AG04450 (cell line): ENCODE data around the gene GTPBP10. TPM values are rescaled to one million over a fixed set of nuclear protein-coding genes. Genes with fewer than 3 reads are reported as not detected.

ENCODE experiments used
- CTCF ChIA-PET: fragments of 300-600, 350-600 bp; formaldehyde crosslinking; extraction: SDS; loops from one replicate; lab custom pipeline; 2022; ENCODE audit warnings: antibody characterized with exemption, inconsistent platforms; lab: Charles Lee
- POLR2A ChIA-PET: fragments of 350-600 bp; formaldehyde crosslinking; extraction: SDS; loops from one replicate; lab custom pipeline; 2021; ENCODE audit warnings: antibody characterized with exemption, inconsistent platforms; lab: Yijun Ruan, JAX
- DNase-seq: peaks from one replicate; pipeline ENCODE4 v3.0.0-alpha.2; 2011; ENCODE audit warnings: low read depth, low spot score
- H3K27ac ChIP-seq: one replicate; pipeline ENCODE4 v1.5.1; 2012; ENCODE audit warnings: low read depth, low read length, control low read depth
- H3K27me3 ChIP-seq: one replicate; pipeline ENCODE4 v1.6.0; 2012; ENCODE audit warnings: low read length; ENCODE audit not compliant: control insufficient read depth, insufficient read depth
- H3K4me3 ChIP-seq: 2 replicates; pipeline ENCODE4 v1.5.1; 2011; ENCODE audit warnings: mild to moderate bottlenecking, low read depth, low read length, control low read depth
- H3K9me3 ChIP-seq: 2 replicates; pipeline ENCODE4 v1.5.1; 2012; ENCODE audit warnings: low read length; ENCODE audit not compliant: control insufficient read depth, insufficient read depth
- CTCF ChIP-seq: IDR thresholded peaks from 2 replicates; pipeline ENCODE4 v1.5.1; 2011; ENCODE audit warnings: low read depth, low read length, control low read depth, inconsistent platforms
- polyA plus RNA-seq: library from polyadenylated mRNA; depleted of rRNA; stranded (reverse); fragments of >200 nt; gene quantifications from 2 replicates; pipeline ENCODE4 v1.2.3, GENCODE V29; 2011

The GTPBP10 gene
- polyA plus RNA-seq, 1 experiment, result 30.0 TPM

- Histone ChIP-seq H3K27ac (no peak overlapping the region), H3K27me3 (no peaks in the 10 kb centered on the region), H3K9me3 (no peaks in the 10 kb centered on the region), H3K4me3 (no peak overlapping the region)
- ChIA-PET CTCF (interaction anchor here (0.8 to 1.4 kb wide), 3 partner anchors 8 to 166 kb away, joined by 3 to 11 read pairs (median 3); no protein-coding TSS in a partner anchor), POLR2A (no interaction called here)
- TF ChIP-seq CTCF, result no peak
- no peak for DNase-seq
Observed at GRCh38 chr7:90411510-90411909, 65.0 kb downstream of the GTPBP10 start.

GRCh38 chr7:90412458-90413184 lies 66.1 kb downstream of the GTPBP10 start:
- no peak overlapping the region for H3K27ac ChIP-seq
- CTCF ChIA-PET, result no interaction called here
- H3K9me3 ChIP-seq, result no peaks in the 10 kb centered on the region
- no peaks in the 10 kb centered on the region for H3K27me3 ChIP-seq
- DNase-seq, result no peak
- H3K4me3 ChIP-seq, result no peak overlapping the region
- TF ChIP-seq CTCF, result 0 out of 2 replicates have a peak, but pooled peaks have one; percentile 10
- POLR2A ChIA-PET, result no interaction called here

DNA sequence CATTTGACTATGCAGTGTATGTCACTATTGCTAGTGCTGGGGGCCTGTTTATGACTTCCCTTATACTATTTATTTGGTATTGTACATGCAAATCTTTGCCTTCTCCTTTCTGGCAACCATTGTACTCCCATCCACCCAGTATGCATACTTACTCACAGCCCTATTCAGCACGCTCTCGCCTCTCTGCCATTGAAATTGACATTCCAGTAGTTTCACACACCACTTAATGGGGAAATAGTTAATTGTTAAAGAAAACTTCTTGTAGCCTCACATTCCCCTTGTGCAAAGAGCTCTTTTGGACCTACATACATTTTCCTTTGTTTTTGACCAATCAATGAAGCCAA lies 66.6 kb downstream of the GTPBP10 start:
- Histone ChIP-seq H3K4me3 (no peak overlapping the region), H3K27me3 (no peaks in the 10 kb centered on the region), H3K9me3 (no peaks in the 10 kb centered on the region), H3K27ac (no peak overlapping the region)
- no peak for TF ChIP-seq CTCF
- no peak for DNase-seq
- ChIA-PET POLR2A (no interaction called here), CTCF (interaction anchor here (0.8 to 1.0 kb wide), 2 partner anchors 14 to 31 kb away, joined by 3 to 4 read pairs; no protein-coding TSS in a partner anchor)

DNA sequence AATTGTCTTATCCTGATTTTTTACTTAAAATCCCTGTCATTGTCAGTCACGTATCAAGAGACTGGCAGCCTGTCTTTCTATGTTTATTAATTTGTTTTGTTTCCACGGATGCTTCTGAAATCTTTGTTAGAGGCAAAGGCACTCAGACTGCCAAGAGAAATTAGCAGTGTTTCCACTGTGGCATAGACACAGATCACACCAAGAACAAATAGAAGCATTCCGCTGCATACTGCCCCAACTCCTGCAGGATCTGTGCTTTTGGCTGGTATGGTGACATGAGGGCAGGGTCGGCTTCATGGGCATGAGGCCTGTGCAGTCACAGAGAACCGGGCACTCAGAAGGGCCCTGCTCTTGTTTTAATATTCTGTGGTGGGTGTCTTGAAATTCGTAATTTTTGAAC lies 75.1 kb downstream of the GTPBP10 start:
- CTCF ChIA-PET, result interaction anchor here (2.1 kb wide), 1 partner anchor 268 kb away, joined by 6 read pairs; the partner anchor contains the start of gene STEAP1
- Histone ChIP-seq H3K27me3 (no peaks in the 10 kb centered on the region), H3K9me3 (no peaks in the 10 kb centered on the region), H3K4me3 (no peak overlapping the region), H3K27ac (no peak overlapping the region)
- no peak for TF ChIP-seq CTCF
- DNase-seq, result no peak
- POLR2A ChIA-PET, result no interaction called here

DNA sequence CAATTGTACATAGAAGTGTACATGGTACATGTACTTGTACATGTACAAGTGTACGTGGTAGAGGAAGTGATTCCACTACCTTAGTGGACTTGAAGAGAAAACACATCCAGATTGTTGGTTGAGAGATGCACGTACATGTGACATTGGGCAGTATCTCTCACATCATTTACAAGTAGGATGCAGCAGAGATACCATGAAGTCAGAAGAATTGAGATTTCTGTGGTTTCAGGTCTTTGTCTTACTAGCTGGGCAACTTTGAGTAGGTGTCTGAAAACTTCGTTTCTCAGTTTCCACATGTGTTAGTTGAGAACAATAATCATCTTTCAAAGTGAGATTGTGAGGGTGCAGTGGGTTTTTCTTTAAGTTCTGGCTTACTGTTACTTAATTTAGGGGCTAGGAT lies 78.2 kb downstream of the GTPBP10 start:
- no peaks in the 10 kb centered on the region for H3K9me3 ChIP-seq
- no peak for DNase-seq

More for the DNA sequence above, 78.2 kb downstream of the GTPBP10 start:
- CTCF ChIA-PET, result interaction anchor here (0.5 kb wide), 1 partner anchor 99 kb away, joined by 4 read pairs; no protein-coding TSS in a partner anchor
- Histone ChIP-seq H3K4me3 (no peak overlapping the region), H3K27me3 (no peaks in the 10 kb centered on the region), H3K27ac (no peak overlapping the region)
- POLR2A ChIA-PET, result no interaction called here
- TF ChIP-seq CTCF, result no peak
